H1 (cell line): ENCODE data around the gene PLA1A. TPM values are rescaled to one million over a fixed set of nuclear protein-coding genes. Genes with fewer than 3 reads are reported as not detected.

Experiments
- CTCF ChIA-PET: fragments of 300-600 bp; sonication (Branson Sonifier 250); formaldehyde crosslinking; loops from one replicate; lab custom pipeline; 2021; ENCODE audit not compliant: partially characterized antibody; lab: Charles Lee
- POLR2A ChIA-PET: fragments of 300-600 bp; sonication (Branson Sonifier 250); formaldehyde crosslinking; loops from one replicate; lab custom pipeline; 2021; ENCODE audit warnings: inconsistent platforms; ENCODE audit not compliant: partially characterized antibody; lab: Charles Lee
- DNase-seq, 2 experiments: peaks; one replicate each; pipeline versions ENCODE4 v3.0.0 to v3.0.0-alpha.2; 2010 to 2022; ENCODE audit warnings: low spot score in 2 of 2, low read depth in 1 of 2, mixed read lengths in 1 of 2
- FAIRE-seq: peaks from 2 replicates; lab custom pipeline; 2011; peaks lifted over from hg19 to GRCh38; lab: Jason Lieb, UNC
- H2AFZ ChIP-seq: 2 replicates; pipeline ENCODE4 v1.8.1; 2012; ENCODE audit warnings: low read length, inconsistent platforms
- H2AK5ac ChIP-seq: 2 replicates; pipeline ENCODE4 v1.6.1; 2013; ENCODE audit warnings: low read depth, low read length
- H2BK120ac ChIP-seq: replicated peaks from 2 replicates; pipeline ENCODE3; 2013; ENCODE audit warnings: low read depth, low read length, inconsistent platforms
- H2BK12ac ChIP-seq: 2 replicates; pipeline ENCODE4 v1.6.1; 2013; ENCODE audit warnings: low read depth, low read length
- H2BK15ac ChIP-seq: 2 replicates; pipeline ENCODE4 v1.6.1; 2013; ENCODE audit warnings: low read length
- H2BK20ac ChIP-seq: 2 replicates; pipeline ENCODE4 v1.6.1; 2013; ENCODE audit warnings: low read length
- H2BK5ac ChIP-seq: 2 replicates; pipeline ENCODE4 v1.6.1; 2013; ENCODE audit warnings: low read depth, low read length
- H3K14ac ChIP-seq: 2 replicates; pipeline ENCODE4 v1.6.1; 2013; ENCODE audit warnings: inconsistent platforms; ENCODE audit not compliant: insufficient read length
- H3K18ac ChIP-seq: 2 replicates; pipeline ENCODE4 v1.6.1; 2013; ENCODE audit warnings: low read length; ENCODE audit errors: extremely low read depth
- H3K23ac ChIP-seq: 2 replicates; pipeline ENCODE4 v1.6.1; 2013; ENCODE audit warnings: inconsistent platforms; ENCODE audit not compliant: insufficient read length
- H3K23me2 ChIP-seq: 2 replicates; pipeline ENCODE4 v1.6.1; 2013; ENCODE audit warnings: low read depth, low read length
- H3K27ac ChIP-seq: 2 replicates; pipeline ENCODE4 v1.6.1; 2011; ENCODE audit warnings: low read depth, low read length, inconsistent platforms
- H3K27me3 ChIP-seq, 4 experiments: replicated peaks in 1 of 4; 1 replicate in 1 of 4; 2 replicates in 3 of 4; pipeline versions ENCODE4 v1.6.1 to v1.8.1; 2011 to 2013; ENCODE audit warnings: low read length in 3 of 4, mild to moderate bottlenecking in 3 of 4, inconsistent platforms in 2 of 4, mixed read lengths in 2 of 4, moderate library complexity in 1 of 4; ENCODE audit not compliant: control insufficient read depth in 3 of 4, insufficient read depth in 3 of 4; ENCODE audit errors: extremely low read depth in 1 of 4
- H3K36me3 ChIP-seq, 4 experiments: 2 replicates each; pipeline versions ENCODE4 v1.6.1 to v1.8.1; 2011 to 2013; ENCODE audit warnings: mild to moderate bottlenecking in 4 of 4, low read length in 3 of 4, moderate library complexity in 2 of 4, control low read depth in 1 of 4, inconsistent platforms in 1 of 4; ENCODE audit not compliant: insufficient read depth in 4 of 4, control insufficient read depth in 2 of 4
- H3K4ac ChIP-seq: replicated peaks from 2 replicates; pipeline ENCODE3; 2013; ENCODE audit warnings: low read length, low read depth, mixed read lengths, inconsistent platforms; ENCODE audit not compliant: insufficient read length
- H3K4me1 ChIP-seq, 4 experiments: replicated peaks in 1 of 4; 1 replicate in 1 of 4; 2 replicates in 3 of 4; pipeline versions ENCODE4 v1.6.1 to v1.8.1; 2011 to 2013; ENCODE audit warnings: low read length in 3 of 4, inconsistent platforms in 2 of 4, mixed read lengths in 1 of 4; ENCODE audit not compliant: insufficient read depth in 4 of 4, control insufficient read depth in 3 of 4
- H3K4me2 ChIP-seq, 2 experiments: 2 replicates each; pipeline versions ENCODE4 v1.6.1 to v1.8.1; 2011 to 2013; ENCODE audit warnings: low read depth in 2 of 2, low read length in 2 of 2, control low read depth in 1 of 2, inconsistent platforms in 1 of 2, mild to moderate bottlenecking in 1 of 2; ENCODE audit not compliant: insufficient read depth in 1 of 2
- H3K4me3 ChIP-seq, 4 experiments: fragments of 200-600, 300-600 bp in 1 of 4; sonication (generic), shearing (Covaris generic), sonication (Bioruptor Twin) in 1 of 4; 2 replicates each; pipeline versions ENCODE4 v1.5.1 to v1.8.1; 2011 to 2016; ENCODE audit warnings: low read length in 4 of 4, low read depth in 3 of 4, control low read depth in 2 of 4, inconsistent platforms in 2 of 4, mild to moderate bottlenecking in 2 of 4, mixed read lengths in 1 of 4, moderate library complexity in 1 of 4; ENCODE audit not compliant: insufficient read depth in 2 of 4; ENCODE audit errors: extremely low read depth in 1 of 4
- H3K56ac ChIP-seq: replicated peaks from 2 replicates; pipeline ENCODE3; 2013; ENCODE audit warnings: low read depth, mild to moderate bottlenecking, mixed read lengths, low read length, inconsistent platforms; ENCODE audit not compliant: insufficient read length
- H3K79me1 ChIP-seq: 2 replicates; pipeline ENCODE4 v1.6.1; 2013; ENCODE audit warnings: low read depth, low read length, control low read depth
- H3K79me2 ChIP-seq, 2 experiments: 2 replicates each; pipeline versions ENCODE4 v1.6.1 to v1.8.1; 2012 to 2013; ENCODE audit warnings: low read length in 2 of 2, mild to moderate bottlenecking in 2 of 2, inconsistent platforms in 1 of 2; ENCODE audit not compliant: insufficient read depth in 2 of 2, control insufficient read depth in 1 of 2
- H3K9ac ChIP-seq, 4 experiments: replicated peaks in 1 of 4; 1 replicate in 1 of 4; 2 replicates in 3 of 4; pipeline versions ENCODE4 v1.6.1 to v1.8.1; 2011 to 2013; ENCODE audit warnings: low read depth in 3 of 4, low read length in 3 of 4, control low read depth in 2 of 4, mild to moderate bottlenecking in 2 of 4, moderate library complexity in 2 of 4, inconsistent platforms in 1 of 4; ENCODE audit errors: extremely low read depth in 1 of 4
- H3K9me3 ChIP-seq, 2 experiments: 2 replicates each; pipeline versions ENCODE4 v1.6.1 to v1.8.1; 2012 to 2013; ENCODE audit warnings: mild to moderate bottlenecking in 2 of 2, moderate library complexity in 2 of 2, control low read depth in 1 of 2, inconsistent platforms in 1 of 2, low read depth in 1 of 2, low read length in 1 of 2, mixed read lengths in 1 of 2; ENCODE audit not compliant: insufficient read depth in 2 of 2
- H4K20me1 ChIP-seq, 2 experiments: replicated peaks in 1 of 2; 2 replicates each; pipeline versions ENCODE3 to v1.8.1; 2011 to 2013; ENCODE audit warnings: inconsistent platforms in 2 of 2, low read length in 2 of 2, mild to moderate bottlenecking in 1 of 2; ENCODE audit not compliant: insufficient read depth in 2 of 2, control insufficient read depth in 1 of 2
- H4K5ac ChIP-seq: 2 replicates; pipeline ENCODE4 v1.6.1; 2013; ENCODE audit warnings: low read length, low read depth, mixed read lengths, inconsistent platforms; ENCODE audit not compliant: insufficient read length
- H4K8ac ChIP-seq: 2 replicates; pipeline ENCODE4 v1.8.0; 2013; ENCODE audit warnings: mild to moderate bottlenecking, moderate library complexity, low read length, inconsistent platforms; ENCODE audit not compliant: insufficient read depth; ENCODE audit errors: extremely low read depth
- H4K91ac ChIP-seq: replicated peaks from 2 replicates; pipeline ENCODE3; 2013; ENCODE audit warnings: low read length, mixed read lengths, inconsistent platforms; ENCODE audit not compliant: insufficient read length
- WGBS, 2 experiments: shearing (Covaris generic) in 1 of 2; methylation state at CpG; one replicate each; pipeline versions ENCODE4 v1.1.6 to v1.1.7; 2013 to 2015; ENCODE audit warnings: low lambda C conversion rate in 2 of 2, mixed read lengths in 2 of 2, inconsistent platforms in 1 of 2, low coverage in 1 of 2, missing lambda C conversion rate in 1 of 2; ENCODE audit not compliant: insufficient replicate concordance in 2 of 2, insufficient coverage in 1 of 2, insufficient read length in 1 of 2; ENCODE audit errors: extremely low coverage in 1 of 2, missing lambda C conversion rate in 1 of 2; 5-methylcytosine and 5-hydroxymethylcytosine counted together
- polyA plus RNA-seq, 7 experiments: library from polyadenylated mRNA; depleted of rRNA in 3 of 7; stranded (reverse) in 5 of 7; unstranded in 2 of 7; fragments of >200 nt in 5 of 7; fragments of 200-250 nt in 2 of 7; gene quantifications; 1 replicate in 5 of 7; 2 replicates in 1 of 7; 4 replicates in 1 of 7; pipeline versions ENCODE4 v1.2.1 to v1.2.3, GENCODE V29; 2011 to 2013; ENCODE audit warnings: missing spikeins in 2 of 7, mixed read lengths in 2 of 7
- total RNA-seq: library from RNA; stranded (reverse); fragmentation: NEBNext Ultra II Directional; extraction: Animal tissue kit (Norgen Biotek cat#: 25700); gene quantifications from 2 replicates; pipeline ENCODE4 v1.2.1, GENCODE V29; 2021
- TF ChIP-seq, protein P1 (sequence below): IDR thresholded peaks from 2 replicates; pipeline ENCODE4 v1.6.1; 2011; ENCODE audit warnings: low read depth, mild to moderate bottlenecking, low read length; ENCODE audit not compliant: insufficient read depth
- TF ChIP-seq, protein P2 (sequence below): IDR thresholded peaks from 2 replicates; pipeline ENCODE4 v1.6.1; 2012; ENCODE audit warnings: inconsistent platforms

Gene PLA1A
- total and polyA plus RNA-seq, 2 of the 8 experiments (the other 6 are each of a cell fraction or from before 2014, with no cell fraction given) = not detected

DNA sequence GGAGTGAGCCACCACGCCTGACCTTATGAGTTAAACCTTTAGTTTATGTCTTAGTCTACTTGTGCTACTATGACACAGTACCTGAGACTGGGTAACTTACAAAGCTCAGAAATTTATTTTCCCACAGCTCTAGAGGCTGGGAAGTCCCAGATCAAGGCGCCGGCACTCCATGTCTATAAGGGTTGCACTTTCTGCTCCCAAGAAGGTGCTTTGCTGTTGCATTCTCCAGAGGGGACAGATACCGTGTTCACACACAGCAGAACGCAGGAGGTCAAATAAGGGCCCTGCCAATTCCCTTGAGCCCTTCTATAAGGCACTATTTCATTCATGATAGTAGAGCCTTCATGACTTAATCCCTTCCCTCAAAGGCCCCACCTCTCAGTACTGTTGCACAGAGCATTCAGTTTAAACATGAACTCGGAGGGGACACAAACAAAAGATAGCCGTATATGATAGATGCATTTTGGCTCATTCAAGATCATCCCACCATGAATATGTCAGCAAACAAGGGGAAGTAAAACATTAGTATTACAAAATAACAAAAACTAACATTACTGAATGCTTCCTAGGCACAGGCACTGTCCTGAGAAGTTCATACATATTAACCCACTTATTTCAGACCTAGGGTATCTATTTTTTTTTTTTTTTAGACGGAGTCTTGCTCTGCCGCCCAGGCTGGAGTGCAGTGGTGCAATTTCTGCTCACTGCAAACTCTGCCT is 26.5 kb downstream of the PLA1A start:
- no peak for DNase-seq
- H3K18ac ChIP-seq = no peak overlapping the region
- no peak overlapping the region for H3K4me3 ChIP-seq
- no peak overlapping the region for H2BK15ac ChIP-seq
- H4K5ac ChIP-seq = no peak overlapping the region
- H3K36me3 ChIP-seq = no peaks in the 10 kb centered on the region
- H2BK5ac ChIP-seq = no peak overlapping the region
- no peak overlapping the region for H3K27ac ChIP-seq
- H3K56ac ChIP-seq = no peak overlapping the region
- no peaks in the 10 kb centered on the region for H3K9me3 ChIP-seq
- no peak overlapping the region for H2AFZ ChIP-seq
- H2BK120ac ChIP-seq = no peak overlapping the region
- no peak for FAIRE-seq
- no peak overlapping the region for H2AK5ac ChIP-seq
- H2BK20ac ChIP-seq = no peak overlapping the region
- H3K23ac ChIP-seq = no peak overlapping the region
- H3K14ac ChIP-seq = no peak overlapping the region
- TF ChIP-seq, protein P1, sequence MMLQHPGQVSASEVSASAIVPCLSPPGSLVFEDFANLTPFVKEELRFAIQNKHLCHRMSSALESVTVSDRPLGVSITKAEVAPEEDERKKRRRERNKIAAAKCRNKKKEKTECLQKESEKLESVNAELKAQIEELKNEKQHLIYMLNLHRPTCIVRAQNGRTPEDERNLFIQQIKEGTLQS = no peak
- TF ChIP-seq, protein P2, sequence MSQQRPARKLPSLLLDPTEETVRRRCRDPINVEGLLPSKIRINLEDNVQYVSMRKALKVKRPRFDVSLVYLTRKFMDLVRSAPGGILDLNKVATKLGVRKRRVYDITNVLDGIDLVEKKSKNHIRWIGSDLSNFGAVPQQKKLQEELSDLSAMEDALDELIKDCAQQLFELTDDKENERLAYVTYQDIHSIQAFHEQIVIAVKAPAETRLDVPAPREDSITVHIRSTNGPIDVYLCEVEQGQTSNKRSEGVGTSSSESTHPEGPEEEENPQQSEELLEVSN = no peak
- no peak overlapping the region for H4K91ac ChIP-seq
- H4K8ac ChIP-seq = no peak overlapping the region
- H3K4me1 ChIP-seq = peaks cover 0 to 6% (median 1%) of the 10 kb centered on the region in 4 experiments; a peak in 2 of 7 replicates
- no peak overlapping the region for H3K4me2 ChIP-seq
- H2BK12ac ChIP-seq = no peak overlapping the region
- no peak overlapping the region for H3K9ac ChIP-seq
- no peaks in the 10 kb centered on the region for H3K79me2 ChIP-seq
- H3K23me2 ChIP-seq = no peaks in the 10 kb centered on the region
- ChIA-PET POLR2A (no interaction called here), CTCF (interaction anchor here (1.3 to 2.4 kb wide), 2 partner anchors 24 to 57 kb away, joined by 3 to 5 read pairs; no protein-coding TSS in a partner anchor)
- H4K20me1 ChIP-seq = no peaks in the 10 kb centered on the region
- no peaks in the 10 kb centered on the region for H3K79me1 ChIP-seq
- no peaks in the 10 kb centered on the region; a peak in 1 of 7 replicates for H3K27me3 ChIP-seq
- no peak overlapping the region for H3K4ac ChIP-seq
- 85% methylated on average over 9 of the region's 9 CpGs; no CpG with 5 or more reads in 1 of the 2 experiments for WGBS, 2 experiments
